GM13976 (cell line): Measurements from ENCODE around the gene STAG1.
"Not testable (repeated sequence)": the region's sequence is repeated elsewhere in the genome, so short reads cannot be mapped to it uniquely, and the experiment has no call there.

Source experiments
- DNase-seq: peaks from one replicate; pipeline ENCODE4 v3.0.0; 2012; ENCODE audit warnings: low spot score
- CTCF ChIP-seq: IDR thresholded peaks from 2 replicates; pipeline ENCODE4 v1.5.1; 2012; ENCODE audit warnings: borderline replicate concordance, mild to moderate bottlenecking; ENCODE audit not compliant: insufficient read depth; ENCODE audit errors: extremely low read depth, missing control alignments, control extremely low read depth
- in situ Hi-C: fragments of 300-500 bp; cut with MboI; formaldehyde crosslinking; loops from one replicate; pipeline ENCODE4 v1.12.0; 2022; ENCODE audit warnings: low sequenced_read_pairs, mixed read lengths, inconsistent platforms; ENCODE audit not compliant: unreplicated experiment

The STAG1 gene

GRCh38 chr3:136653628-136654027, 98.5 kb downstream of the STAG1 start:
- TF ChIP-seq CTCF, result no peak
- DNase-seq, result no peak
- in situ Hi-C loops, result no loop called here

GRCh38 chr3:136651581-136651980, 100.6 kb downstream of the STAG1 start:
- TF ChIP-seq CTCF, result no peak
- DNase-seq, result no peak
- in situ Hi-C loops, result no loop called here

DNA sequence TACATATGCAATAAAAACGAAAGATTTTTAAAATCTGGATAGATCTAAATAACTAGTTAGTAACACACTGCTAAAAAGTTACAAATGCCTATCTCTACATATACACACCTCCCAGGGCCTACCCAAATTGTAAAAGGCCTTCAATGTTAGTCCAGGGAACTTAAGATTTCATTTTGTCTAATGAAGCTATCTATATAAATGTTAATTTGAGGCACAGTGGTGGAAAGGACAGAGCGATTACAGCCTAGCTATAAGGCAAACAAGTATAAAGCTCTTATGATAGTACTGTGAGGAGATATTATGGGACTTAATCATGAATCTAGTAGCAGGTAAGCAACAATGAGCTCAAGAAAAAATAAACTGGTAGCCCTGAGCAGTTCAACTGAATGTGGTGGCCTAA, 101.7 kb downstream of the STAG1 start:
- TF ChIP-seq CTCF, result no peak
- in situ Hi-C loops, result no loop called here
- DNase-seq, result no peak

- no peak for TF ChIP-seq CTCF
- no peak for DNase-seq
- in situ Hi-C loops, result no loop called here
Measured at GRCh38 chr3:136645915-136646314, 106.3 kb downstream of the STAG1 start.

GRCh38 chr3:136644212-136644611, 108.0 kb downstream of the STAG1 start:
- in situ Hi-C loops, result no loop called here
- DNase-seq, result no peak
- TF ChIP-seq CTCF, result no peak

- DNase-seq, in situ Hi-C loops: not testable (repeated sequence)
Measured at GRCh38 chr3:136643380-136643779, 108.8 kb downstream of the STAG1 start.

GRCh38 chr3:136642711-136643110, 109.5 kb downstream of the STAG1 start:
- no peak for TF ChIP-seq CTCF
- DNase-seq, result no peak
- in situ Hi-C loops, result no loop called here
